GM23248 (cell line): ENCODE results near the gene COX20.

ENCODE experiments used
- EZH2 ChIP-seq: fragments of 200-600 bp; sonication (generic); IDR thresholded peaks from 2 replicates; pipeline ENCODE4 v1.6.1; 2018; ENCODE audit warnings: antibody characterized with exemption, mild to moderate bottlenecking; ENCODE audit not compliant: insufficient read depth, poor library complexity, severe bottlenecking
- EZH2phosphoT487 ChIP-seq: fragments of 200-600 bp; sonication (generic); IDR thresholded peaks from 2 replicates; pipeline ENCODE4 v1.6.1; 2018; ENCODE audit warnings: antibody characterized with exemption, moderate library complexity, mild to moderate bottlenecking, low read depth; ENCODE audit not compliant: insufficient read depth

DNA sequence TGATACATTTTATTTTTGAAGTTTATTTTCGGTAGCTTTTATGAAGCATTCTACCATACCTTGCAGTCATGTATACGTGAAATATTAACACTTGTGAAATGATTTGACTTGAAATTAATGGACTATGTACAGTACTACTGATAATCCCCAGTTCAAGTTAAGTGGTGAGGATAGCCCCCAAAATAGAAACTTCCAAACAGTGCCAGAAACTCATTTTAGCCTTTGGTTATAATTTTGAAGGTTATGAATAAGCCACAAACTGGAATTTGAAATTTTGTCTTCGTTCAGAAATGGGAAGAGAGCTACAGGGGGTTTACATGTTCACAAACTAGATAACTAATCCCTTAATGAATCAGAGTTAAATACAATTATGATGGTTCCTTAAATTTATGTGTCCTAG is 30.4 kb downstream of the COX20 start:
- TF ChIP-seq EZH2 (no peak), EZH2phosphoT487 (no peak)
